Kidney (tissue), 14 donors: ENCODE data around the gene XDH. TPM values are rescaled to one million over a fixed set of nuclear protein-coding genes. Genes with fewer than 3 reads are reported as not detected.

Experiments used
- DNase-seq, 5 donors: peaks; one replicate each; pipeline ENCODE4 v3.0.0-alpha.2; 2013 to 2020
- FAIRE-seq: peaks from 2 replicates; lab custom pipeline; 2012; peaks lifted over from hg19 to GRCh38; lab: Jason Lieb, UNC
- H3K27ac ChIP-seq, 2 donors: one replicate each; pipeline ENCODE4 v1.7.0; 2013; ENCODE audit warnings: low read depth in 2 of 2, low read length in 2 of 2, inconsistent platforms in 1 of 2
- H3K27me3 ChIP-seq: one replicate; pipeline ENCODE4 v1.7.1; 2013; ENCODE audit warnings: low read length, inconsistent platforms; ENCODE audit not compliant: control insufficient read depth, insufficient read depth
- H3K36me3 ChIP-seq, 3 donors: one replicate each; pipeline versions ENCODE4 v1.7.0 to v1.7.1; 2013; ENCODE audit warnings: low read length in 3 of 3, control low read depth in 1 of 3, inconsistent platforms in 1 of 3; ENCODE audit not compliant: insufficient read depth in 3 of 3, control insufficient read depth in 2 of 3
- H3K4me1 ChIP-seq, 3 donors: one replicate each; pipeline versions ENCODE4 v1.7.0 to v1.7.1; 2013; ENCODE audit warnings: low read length in 3 of 3, inconsistent platforms in 1 of 3, low read depth in 1 of 3; ENCODE audit not compliant: control insufficient read depth in 2 of 3, insufficient read depth in 2 of 3
- H3K4me3 ChIP-seq, 3 donors: one replicate each; pipeline versions ENCODE4 v1.7.0 to v1.8.1; 2013; ENCODE audit warnings: low read length in 3 of 3, control low read depth in 1 of 3, inconsistent platforms in 1 of 3
- H3K9ac ChIP-seq, 3 donors: one replicate each; pipeline versions ENCODE4 v1.7.0 to v1.7.1; 2013; ENCODE audit warnings: low read length in 3 of 3, control low read depth in 1 of 3, inconsistent platforms in 1 of 3
- H3K9me3 ChIP-seq, 3 donors: one replicate each; pipeline versions ENCODE4 v1.7.0 to v1.7.1; 2013; ENCODE audit warnings: low read length in 3 of 3, control low read depth in 1 of 3, inconsistent platforms in 1 of 3; ENCODE audit not compliant: control insufficient read depth in 2 of 3, insufficient read depth in 1 of 3
- CTCF ChIP-seq: IDR thresholded peaks from 3 replicates; pipeline ENCODE4 v1.5.1; 2012; ENCODE audit warnings: mild to moderate bottlenecking, moderate library complexity, borderline replicate concordance; ENCODE audit not compliant: insufficient read depth; ENCODE audit errors: extremely low read depth
- intact Hi-C: fragments of 100-400 bp; cut with DNase I; formaldehyde crosslinking; loops from one replicate; pipeline ENCODE4 v1.11.1; 2022
- polyA plus RNA-seq: library from polyadenylated mRNA; stranded (reverse); fragments of 350-450 nt; fragmentation: Illumina TruSeq; extraction: RNeasy Lipid Tissue Mini Kit (QIAGEN cat#74804); gene quantifications from one replicate; pipeline ENCODE4 v1.2.3, GENCODE V29; 2014; ENCODE audit warnings: low read depth, low replicate concordance; ENCODE audit not compliant: insufficient read depth
- total RNA-seq: library from RNA; stranded (reverse); fragmentation: NEBNext Ultra II Directional; extraction: Animal tissue kit (Norgen Biotek cat#: 25700); gene quantifications from one replicate; pipeline ENCODE4 v1.2.1, GENCODE V29; 2021
- donor health status: control.
- donor health status: control.
- donor health status: control.
- donor health status: control.
- donor health status: control.
- donor health status: DM: yes; HTN: yes; CAD: no.
- donor health status: Normal renal cell carcinoma (clear cell type).

Gene XDH
- total and polyA plus RNA-seq, 2 donors from 2014 or later = 3.1 TPM; not detected in 1

- Histone ChIP-seq H3K4me1 (no peaks in the 10 kb centered on the region), H3K27me3 (no peaks in the 10 kb centered on the region), H3K4me3 (no peak overlapping the region), H3K9me3 (no peaks in the 10 kb centered on the region), H3K27ac (no peak overlapping the region), H3K9ac (no peak overlapping the region), H3K36me3 (no peaks in the 10 kb centered on the region)
- intact Hi-C loops = no loop called here
- no peak for FAIRE-seq
- DNase-seq = no peak
- TF ChIP-seq CTCF = no peak
Measured at GRCh38 chr2:31359229-31359628, 55.3 kb downstream of the XDH start.

DNA sequence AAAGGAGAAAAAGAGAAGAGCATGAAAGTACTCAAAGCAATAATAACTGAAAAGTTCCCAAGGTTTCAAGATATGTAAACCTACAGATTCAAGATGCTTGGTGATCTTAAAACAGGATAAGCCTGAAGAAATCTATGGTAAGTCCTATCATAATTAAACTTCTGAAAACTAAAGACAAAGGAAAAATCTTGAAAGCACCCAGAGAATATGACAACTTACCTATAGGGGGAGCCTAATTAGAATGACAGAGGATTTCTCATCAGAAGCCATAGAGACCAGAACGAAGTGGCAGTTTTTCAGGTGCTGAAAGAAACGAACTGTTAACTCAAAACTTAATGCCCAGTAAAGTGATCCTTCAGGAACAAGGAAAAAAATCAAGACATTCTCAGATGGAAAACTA lies 59.7 kb downstream of the XDH start:
- no peak for FAIRE-seq
- H3K27ac ChIP-seq = no peak overlapping the region
- intact Hi-C loops = no loop called here

GRCh38 chr2:31353179-31353578 lies 61.4 kb downstream of the XDH start:
- FAIRE-seq (no peak), DNase-seq (no peak)
- no peaks in the 10 kb centered on the region for H3K36me3 ChIP-seq
- H3K4me1 ChIP-seq = no peaks in the 10 kb centered on the region
- no peak overlapping the region for H3K4me3 ChIP-seq
- intact Hi-C loops = no loop called here
- H3K27me3 ChIP-seq = no peaks in the 10 kb centered on the region
- H3K9me3 ChIP-seq = no peaks in the 10 kb centered on the region
- H3K9ac ChIP-seq = no peak overlapping the region
- no peak overlapping the region for H3K27ac ChIP-seq
- no peak for TF ChIP-seq CTCF

More for the DNA sequence above, 59.7 kb downstream of the XDH start:
- Histone ChIP-seq H3K4me1 (no peaks in the 10 kb centered on the region), H3K9ac (no peak overlapping the region), H3K9me3 (no peaks in the 10 kb centered on the region), H3K36me3 (no peaks in the 10 kb centered on the region), H3K27me3 (no peaks in the 10 kb centered on the region), H3K4me3 (no peak overlapping the region)
- TF ChIP-seq CTCF = no peak
- no peak for DNase-seq

DNA sequence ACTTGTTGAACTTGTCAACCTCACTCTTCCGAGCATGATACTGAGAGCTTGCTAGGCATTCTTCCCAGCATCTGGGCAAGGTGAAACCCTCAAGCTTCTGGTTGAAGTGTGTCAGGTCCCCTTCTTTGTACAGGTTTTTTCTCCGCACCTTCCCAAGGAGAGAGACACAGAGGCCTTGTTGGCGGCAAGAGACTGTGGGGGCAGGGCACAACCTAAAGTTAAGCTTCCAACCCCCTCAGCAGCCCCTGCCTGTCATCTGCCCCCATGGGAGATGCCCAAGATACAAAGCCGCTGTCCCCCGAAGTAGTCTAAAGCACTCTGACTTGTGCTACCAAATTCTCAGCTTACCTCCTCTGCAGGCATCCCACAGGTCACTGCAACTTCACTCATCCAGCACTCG lies 64.9 kb downstream of the XDH start:
- DNase-seq (no peak), FAIRE-seq (no peak)
- H3K9me3 ChIP-seq = no peaks in the 10 kb centered on the region
- H3K27ac ChIP-seq = no peak overlapping the region
- intact Hi-C loops = no loop called here
- no peaks in the 10 kb centered on the region for H3K36me3 ChIP-seq
- TF ChIP-seq CTCF = no peak
- no peak overlapping the region for H3K4me3 ChIP-seq
- H3K9ac ChIP-seq = no peak overlapping the region
- no peaks in the 10 kb centered on the region for H3K4me1 ChIP-seq
- no peaks in the 10 kb centered on the region for H3K27me3 ChIP-seq
